NT2/D1 (cell line): ENCODE results near the gene MED14.

Experiments
- SUZ12 ChIP-seq: IDR thresholded peaks from 2 replicates; pipeline ENCODE4 v1.6.1; 2011; ENCODE audit not compliant: insufficient read length, insufficient read depth; ENCODE audit errors: extremely low read depth
- YY1 ChIP-seq: IDR thresholded peaks from 2 replicates; pipeline ENCODE4 v1.6.1; 2011; ENCODE audit not compliant: insufficient read length, insufficient read depth
- ZNF274 ChIP-seq: IDR thresholded peaks from 2 replicates; pipeline ENCODE4 v1.6.1; 2011; ENCODE audit warnings: mild to moderate bottlenecking, low read depth, low read length

DNA sequence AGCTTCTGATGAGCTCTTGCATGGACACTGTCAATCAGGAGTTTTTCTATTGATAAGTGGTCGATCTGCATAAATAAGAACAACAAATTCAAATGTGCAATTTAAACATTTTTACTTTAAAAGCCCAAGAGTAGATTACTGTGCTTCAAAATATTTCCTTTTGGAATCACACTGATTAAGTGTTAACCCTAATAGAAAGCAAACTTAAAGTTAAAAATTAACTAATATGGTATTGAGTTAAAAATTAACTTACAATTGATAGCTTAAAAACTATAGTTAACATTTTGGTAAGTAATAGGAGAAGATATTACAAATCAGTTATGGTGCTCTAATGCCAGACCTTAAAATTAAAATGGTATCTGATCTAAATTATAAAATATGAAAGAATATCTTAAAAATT, 25.9 kb downstream of the MED14 start:
- TF ChIP-seq YY1 (no peak), ZNF274 (no peak), SUZ12 (no peak)
